ENCODE measurements around the gene TMEM30A.

TMEM30A gene

DNA sequence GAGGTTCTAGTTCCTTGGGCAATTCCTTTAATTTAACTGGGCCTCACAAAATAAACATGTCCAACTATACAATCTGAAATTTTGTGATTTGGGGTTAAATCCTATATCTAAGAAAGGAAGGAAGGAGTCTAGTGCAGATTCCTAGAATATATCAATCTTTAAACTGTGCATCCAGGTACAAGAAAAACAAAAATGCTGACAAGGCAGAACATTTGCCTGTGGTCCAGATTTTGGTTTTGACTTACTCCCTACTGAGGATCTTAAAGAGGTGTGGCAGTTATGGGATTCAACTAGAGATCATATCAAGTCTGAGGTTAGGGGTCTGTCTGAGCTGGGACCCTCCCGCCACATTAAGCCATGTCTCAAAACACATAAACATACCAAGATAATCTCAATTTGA lies 23.3 kb downstream of the TMEM30A start:
- no peak for DNase-seq

DNA sequence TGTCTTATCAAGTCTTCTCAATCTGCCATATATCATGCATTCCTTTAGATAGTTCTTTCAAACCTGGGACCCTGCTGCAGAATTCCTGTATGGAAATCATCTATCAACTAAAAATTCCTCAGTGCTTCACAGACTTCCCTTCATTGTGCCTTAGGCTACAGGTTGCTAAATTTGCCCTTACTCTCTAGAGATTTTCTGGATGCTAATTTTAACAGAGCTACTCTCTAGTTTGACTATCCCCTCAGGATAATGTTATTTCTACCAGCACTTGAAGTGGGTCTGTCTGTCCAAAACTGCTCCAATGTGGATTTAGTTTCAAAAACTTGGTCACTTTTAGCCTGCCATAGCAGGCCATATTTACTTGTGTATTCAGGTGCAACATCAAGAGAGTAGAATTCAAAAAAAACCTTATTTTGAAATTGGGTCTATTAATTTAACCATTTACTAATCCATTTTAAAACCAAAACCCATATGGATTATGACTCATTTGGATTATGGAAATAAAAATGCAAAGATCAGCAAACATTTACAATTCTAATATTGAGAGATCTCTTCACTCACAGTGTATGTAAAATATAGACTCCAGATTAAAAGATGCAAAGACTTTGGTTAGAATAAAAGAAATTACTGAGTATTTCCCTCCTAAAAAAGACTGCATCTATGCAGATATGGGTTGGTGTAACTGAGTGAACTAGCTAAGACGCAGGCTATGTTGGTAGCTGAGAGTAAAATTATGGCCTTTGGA lies 27.1 kb downstream of the TMEM30A start:
- DNase-seq = no peak

DNA sequence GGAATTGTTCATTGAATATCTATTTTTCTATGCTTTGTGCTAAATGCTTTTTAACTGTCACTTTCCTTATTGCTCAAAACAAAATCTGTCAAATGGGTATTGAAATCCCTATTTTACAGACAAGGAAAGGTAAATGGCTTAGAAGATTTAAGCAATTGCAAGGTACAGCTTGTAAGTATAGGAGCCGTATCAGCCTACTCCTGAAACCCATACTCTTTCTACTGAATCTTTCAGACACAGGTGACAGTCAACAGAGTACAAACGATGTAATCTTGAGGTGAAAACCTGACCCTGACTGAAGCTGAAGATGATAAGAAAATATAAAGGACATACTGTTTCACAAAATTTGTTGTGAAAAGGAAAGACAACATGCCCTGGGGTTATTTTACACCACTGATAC lies 34.0 kb downstream of the TMEM30A start:
- DNase-seq = no peak

DNA sequence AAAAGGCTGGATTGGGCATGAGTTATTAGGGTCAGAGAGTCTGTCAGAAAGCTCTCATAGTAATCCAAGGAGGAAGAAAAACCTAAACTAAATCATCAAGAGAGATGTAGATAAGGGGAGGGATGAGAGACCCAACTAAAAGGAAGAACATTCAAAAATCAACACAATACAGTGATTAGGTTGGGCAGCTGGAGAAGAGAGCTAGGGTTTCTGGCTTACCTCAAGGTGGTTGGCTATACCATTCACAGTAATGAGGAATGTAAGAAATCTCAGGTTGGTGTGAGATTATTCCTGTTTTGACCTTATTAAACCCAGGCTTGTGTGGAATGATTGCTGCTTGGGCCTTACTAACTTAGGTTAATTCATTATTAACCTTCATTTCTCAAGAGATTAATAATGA lies 34.8 kb downstream of the TMEM30A start:
- no peak for DNase-seq

DNA sequence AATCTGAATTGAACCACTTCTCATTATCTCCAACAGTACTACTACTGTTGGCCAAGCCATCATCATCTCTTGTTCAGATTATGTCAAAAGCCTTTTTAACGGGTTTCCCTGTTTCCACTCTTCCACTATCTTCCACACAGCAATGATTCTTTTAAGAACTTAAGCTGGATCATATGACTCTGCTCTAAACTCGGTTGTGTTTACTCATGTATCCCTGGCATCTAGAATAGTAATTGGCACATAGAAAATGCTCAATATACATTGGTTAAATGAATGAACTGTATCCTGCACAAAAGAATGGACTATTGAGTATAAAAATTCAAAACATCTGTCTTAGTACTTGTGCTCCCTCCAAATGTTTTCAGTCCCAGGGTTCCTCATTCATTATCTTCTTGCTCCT lies 38.2 kb downstream of the TMEM30A start:
- no peak for DNase-seq

DNA sequence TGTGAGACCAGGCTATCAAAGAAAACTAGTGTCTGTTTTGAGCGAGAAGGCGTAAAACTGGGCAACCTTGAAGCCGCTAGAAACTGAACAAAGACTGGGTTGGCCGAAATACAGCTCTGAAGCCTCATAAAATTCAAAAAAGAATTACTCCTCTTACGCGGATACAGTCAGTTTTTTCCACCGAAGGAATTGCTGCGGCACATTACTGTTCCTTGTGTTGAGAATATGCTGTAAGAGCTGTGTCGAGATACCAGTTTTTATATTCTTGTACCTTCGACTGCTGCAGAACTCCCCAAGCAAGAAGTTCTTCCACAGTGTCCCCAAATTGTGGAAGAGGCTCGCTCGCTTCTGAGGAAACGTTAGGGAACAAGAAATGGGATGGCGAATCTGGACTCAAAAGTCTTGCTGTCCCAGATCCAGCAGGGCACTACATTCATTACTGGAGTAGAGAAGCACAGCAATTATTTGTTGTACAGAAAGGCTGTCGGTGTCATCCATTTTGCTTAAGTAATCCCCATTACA lies 40.5 kb downstream of the TMEM30A start:
- DNase-seq = peak; percentile 31

DNA sequence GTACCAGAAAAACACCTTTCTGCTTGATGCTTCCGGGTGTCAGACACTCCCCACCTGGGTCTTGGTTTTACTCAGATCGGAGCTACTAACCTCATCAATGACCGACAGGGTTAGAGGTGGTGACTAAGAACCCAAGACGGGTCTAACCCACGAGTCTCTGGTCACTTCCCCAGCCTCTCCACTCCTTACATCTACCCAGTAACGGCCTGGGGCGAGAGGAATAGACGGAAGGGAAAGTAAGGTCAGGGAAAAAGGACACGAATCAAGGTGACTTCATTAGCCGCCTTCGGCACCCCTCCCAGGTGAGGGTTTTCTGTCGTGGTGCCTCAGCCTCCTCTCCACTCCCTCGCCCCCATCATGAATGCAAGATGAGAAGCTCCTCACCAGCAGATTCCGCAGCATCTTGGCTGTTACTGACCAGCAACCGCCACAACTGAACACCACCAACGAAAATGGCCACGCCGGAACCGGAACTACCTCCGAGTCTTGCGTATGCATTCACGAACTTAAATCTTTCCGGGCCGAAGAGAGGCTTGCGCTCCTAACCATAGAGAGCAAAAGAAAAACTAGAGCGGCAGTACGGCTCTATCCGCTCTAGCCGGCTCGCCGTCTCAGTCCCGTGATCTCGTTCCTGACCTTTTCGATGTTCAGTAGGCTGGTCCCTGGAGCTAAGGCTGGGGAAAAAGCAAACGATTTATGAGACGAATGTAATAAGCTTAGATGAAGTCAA lies 41.1 kb downstream of the TMEM30A start, which contains the start of gene COX7A2:
Gene COX7A2 (minus strand): TSS at position 469 of the 730 bp plus-strand sequence. CDS start 67 bp downstream, at position 402.
- DNase-seq = peak; percentile 92

DNA sequence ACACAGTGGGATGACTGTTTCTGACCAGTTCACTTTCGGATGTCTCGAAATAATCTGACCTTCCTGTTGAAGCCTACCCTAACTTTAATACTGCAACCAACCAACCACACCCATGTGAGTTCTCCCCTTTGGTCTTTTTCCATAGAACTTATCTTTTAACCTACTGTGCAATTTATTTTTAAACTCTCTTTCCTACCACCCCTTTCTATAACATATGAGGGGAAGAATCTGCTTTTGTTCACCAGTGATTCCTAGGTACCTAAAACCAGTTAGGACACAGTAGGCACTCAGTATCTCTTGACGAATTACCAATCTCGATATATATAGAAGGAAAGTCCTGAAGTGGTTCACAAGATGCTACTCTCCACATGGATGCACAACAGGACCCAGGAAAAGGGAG lies 48.0 kb downstream of the TMEM30A start:
- DNase-seq = no peak

DNA sequence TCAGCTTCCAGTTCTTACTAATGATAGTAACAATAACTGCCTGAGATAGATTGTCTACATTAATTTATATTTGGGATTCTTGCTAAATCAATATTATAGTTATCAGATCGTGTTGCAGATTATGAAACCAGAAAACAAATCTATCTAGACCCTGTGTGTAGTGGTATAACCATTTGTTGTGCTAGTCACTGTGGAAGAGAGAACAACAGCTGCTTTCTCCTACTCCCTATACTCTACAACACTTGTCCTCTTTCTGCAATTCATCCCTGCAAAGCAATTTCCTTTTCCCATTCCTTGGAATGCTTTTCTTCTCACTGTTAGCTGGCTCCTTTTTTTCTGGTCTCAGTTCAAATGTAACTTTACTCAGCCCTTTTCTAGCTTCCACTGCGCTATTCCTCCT lies 49.3 kb downstream of the TMEM30A start:
- DNase-seq = no peak

DNA sequence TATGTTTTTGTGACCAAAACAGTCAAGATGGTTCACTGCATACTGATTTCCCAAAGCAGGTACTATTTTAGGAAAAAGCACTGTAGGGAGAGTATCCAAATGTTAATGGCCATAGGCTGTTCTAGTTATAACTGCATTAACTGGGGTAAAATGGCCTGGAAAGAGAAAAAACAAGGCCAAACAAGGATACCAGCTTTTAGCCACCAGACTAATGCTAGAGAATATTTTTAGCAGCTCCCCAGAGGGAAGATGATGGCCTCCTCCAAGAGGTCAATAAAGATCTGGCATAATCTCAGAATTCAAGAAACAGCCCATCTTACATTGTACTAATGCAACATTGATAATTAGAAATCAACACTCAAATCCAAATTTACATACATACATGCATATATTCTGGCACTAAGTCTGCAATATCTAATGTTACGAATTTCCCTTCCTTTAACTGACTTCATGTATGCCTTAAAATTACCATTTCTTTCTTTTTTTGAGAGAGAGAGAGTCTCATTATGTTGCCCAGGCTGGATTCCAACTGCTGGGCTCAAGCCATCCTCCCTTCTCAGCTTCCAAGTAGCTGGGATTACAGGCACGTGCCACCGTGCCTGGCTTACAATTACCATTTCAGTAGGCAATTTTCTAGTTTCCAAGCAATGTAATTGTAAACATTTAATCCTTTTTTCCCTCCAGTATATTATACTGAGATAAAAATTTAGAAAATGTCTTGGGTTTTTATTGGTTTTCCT lies 50.3 kb downstream of the TMEM30A start:
- peak; percentile 2 for DNase-seq

DNA sequence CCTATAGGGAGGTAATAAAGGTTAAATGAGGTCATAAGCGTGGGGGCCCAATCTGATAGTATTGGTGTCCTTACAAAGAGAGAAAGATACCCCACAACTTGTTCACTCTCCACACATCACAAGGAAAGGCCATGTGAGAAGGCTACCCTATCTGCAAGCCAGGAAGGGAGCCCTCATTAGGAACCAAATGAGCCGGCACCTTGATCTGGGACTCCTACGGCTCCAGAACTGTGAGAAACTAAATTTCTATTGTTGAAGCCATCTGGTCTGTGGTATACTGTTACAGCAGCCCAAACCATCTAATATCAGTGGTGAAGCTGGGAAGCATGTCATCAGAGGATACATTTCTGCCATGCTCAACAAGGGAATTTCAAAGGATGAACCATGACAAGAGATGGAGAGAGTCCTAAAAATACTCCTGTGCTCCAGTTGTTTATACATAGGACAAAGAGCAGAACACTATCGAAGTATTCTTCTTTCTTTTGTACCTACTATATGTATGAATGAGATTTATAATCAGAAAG lies 51.4 kb downstream of the TMEM30A start:
- DNase-seq = no peak

DNA sequence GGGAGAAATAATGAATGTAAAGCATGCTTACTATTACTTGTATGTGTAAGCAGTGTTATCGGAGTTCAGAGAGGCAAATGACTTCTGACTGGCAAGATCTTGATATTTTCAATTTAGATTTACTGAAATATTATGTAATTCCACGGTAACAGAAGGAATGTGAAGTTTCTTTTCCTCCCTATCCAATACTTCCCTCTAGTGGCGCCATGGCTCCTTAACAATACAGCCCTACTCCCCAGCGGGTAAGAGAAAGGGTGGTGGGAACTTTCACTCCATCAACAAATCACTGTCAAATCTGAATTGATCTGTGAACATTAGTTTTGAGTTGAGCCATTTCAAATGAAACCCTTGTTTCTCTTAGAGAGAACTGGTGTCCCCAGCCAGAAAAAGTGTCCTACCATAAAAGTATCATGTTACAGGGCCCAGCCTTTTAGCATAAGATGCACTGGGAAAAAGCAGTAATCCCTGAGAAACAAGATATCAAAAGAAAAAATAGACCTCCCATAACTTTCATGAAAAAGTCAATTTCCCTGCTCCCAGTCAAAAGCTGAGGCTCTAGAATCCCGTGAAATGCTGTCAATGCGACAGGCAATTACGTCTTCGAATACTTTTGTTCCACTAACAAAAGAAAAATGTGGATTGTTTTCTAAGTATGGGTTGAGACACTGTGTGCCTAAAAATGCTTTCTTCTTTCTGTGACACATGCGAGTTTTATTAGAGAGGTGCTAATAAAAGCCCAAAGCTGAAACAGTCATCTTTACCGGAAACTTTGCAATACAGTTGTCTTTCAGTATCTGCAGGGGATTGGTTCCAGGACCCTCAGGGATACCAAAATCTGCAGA lies 53.9 kb downstream of the TMEM30A start:
- DNase-seq = no peak

DNA sequence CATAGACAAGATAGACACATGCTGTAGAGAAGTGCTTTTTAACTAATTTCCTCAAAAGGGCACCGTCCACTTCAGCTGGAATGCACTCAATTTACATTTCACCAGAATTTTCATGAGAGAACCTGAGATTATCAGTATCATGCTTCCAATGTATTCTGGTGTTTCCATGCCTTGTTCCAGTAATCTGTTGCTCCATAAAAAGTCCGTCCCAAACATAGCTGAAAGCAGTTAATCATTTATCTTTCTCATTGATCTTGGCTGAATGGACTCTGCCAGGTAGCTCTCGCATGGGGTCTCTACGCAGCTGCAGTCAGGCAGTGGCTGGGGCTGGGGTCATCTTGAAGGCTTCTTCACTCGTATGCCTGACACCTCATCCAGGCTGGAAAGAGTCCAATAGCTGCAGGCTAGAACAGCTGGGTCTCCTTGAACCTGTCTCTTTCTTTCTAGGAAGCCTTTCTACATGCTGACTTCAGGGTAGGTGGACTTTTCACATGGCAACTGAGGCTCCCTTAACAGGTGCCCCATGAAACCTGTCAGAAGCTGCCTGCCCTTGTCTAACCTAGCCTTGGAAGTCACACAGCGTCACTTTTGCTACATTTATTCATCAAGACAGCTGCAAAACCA lies 60.2 kb downstream of the TMEM30A start:
- DNase-seq = no peak

DNA sequence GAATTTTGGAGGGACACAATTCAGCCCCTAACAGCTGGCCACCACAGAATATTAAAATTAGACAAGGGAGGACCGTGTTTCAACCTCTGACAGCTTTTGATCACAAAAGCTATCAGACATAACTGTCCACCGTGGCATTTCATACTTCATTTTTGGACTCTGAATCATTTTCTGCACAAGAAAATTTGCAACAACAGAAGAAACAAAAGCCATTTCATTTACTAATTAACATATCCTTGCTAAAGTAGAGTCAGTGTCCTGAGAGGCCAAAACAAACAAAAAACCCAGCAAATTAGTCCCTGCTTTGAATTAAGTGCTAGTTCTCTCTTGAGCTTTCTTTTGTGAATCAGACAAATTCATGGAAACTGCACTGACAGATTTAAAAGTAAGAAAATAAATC lies 61.2 kb downstream of the TMEM30A start:
- no peak for DNase-seq

DNA sequence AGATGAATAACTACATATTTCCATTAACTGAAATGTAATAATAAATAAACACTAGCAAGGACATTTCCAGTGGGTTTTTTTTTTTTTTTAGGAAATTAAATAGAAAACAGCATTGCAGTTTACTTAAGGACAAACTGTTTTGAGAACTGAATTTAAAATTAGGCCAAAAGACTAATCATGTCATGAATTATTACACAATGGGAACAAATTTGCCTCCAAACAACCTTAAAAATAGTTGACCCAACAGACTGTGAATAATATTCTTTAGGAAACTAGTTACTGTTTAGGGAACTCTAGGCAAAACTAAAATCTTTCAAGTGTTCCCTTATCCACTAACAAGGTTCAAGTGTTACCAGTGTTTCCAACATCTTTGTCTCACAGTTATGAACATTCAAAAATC lies 62.3 kb downstream of the TMEM30A start:
- no peak for DNase-seq

DNA sequence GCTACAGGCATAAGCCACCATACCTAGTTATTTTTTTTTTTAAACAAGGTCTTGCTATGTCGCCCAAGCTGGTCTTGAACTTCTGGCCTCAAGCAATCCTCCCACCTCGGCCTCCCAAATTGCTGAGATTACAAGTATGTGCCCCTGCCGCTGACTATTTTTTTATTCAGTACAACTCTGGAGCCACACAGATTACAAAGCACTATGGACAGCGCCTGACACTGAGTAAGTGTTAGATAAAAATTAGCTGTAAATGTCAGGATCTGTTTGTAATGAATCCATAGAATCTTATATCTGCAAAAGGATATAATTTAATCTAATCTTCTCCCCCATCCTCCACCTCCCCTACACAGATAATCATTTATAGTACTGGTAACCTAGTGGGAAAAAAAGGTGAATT lies 63.5 kb downstream of the TMEM30A start:
- no peak for DNase-seq

DNA sequence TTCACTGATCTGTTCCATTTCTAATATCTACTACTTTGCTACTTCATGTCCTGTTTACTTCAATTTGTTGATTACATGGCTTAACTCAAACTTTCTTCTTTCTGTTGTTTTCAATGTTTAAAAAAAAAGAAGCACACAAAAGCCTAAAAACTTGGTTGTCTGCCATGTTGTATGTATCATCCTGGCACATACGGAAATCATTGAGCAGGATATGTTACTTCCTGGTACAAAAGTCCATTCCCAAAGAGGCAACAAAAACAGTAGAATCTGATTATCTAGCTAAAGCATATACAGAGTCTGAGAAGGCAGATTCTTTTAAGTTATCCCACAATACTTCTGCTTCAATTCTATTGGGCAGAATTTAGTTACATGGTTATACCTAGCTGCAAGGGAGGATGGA lies 64.2 kb downstream of the TMEM30A start:
- DNase-seq = no peak

DNA sequence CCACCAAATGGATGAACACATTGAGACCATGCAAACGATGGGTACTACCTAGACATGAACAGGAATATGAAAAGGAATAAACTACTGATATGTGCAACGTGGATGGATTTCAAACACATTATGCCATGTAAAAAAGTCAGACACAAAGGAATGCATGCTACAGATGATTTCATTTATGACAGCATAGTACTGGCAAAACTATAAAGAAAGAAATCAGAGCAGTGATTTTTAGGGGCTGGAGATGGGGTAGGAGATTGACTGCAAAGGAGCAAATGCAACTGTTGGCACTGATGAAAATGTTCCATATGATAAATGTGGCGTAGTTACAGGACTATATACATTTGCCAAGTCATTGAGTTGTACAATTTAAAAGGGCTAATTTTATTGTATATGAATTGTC lies 65.3 kb downstream of the TMEM30A start:
- no peak for DNase-seq

DNA sequence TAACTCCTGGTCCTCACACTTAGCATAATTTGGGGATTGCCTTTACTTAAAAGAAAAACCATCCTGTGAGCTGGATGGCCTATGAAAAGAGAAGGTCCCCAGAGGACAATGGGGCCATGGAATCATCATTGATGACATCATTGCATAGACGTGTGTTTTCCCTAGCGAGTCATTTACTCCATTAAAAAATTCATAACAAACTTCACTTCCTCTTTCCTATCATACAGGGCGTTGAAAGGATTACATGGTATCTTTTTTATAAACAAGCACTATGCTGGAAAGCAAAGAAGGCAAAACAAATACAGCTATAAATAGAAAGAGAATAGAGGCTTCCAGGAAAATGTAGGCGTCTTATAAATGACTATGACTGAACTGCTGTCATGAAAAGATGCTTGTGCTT lies 67.4 kb downstream of the TMEM30A start:
- DNase-seq = no peak

DNA sequence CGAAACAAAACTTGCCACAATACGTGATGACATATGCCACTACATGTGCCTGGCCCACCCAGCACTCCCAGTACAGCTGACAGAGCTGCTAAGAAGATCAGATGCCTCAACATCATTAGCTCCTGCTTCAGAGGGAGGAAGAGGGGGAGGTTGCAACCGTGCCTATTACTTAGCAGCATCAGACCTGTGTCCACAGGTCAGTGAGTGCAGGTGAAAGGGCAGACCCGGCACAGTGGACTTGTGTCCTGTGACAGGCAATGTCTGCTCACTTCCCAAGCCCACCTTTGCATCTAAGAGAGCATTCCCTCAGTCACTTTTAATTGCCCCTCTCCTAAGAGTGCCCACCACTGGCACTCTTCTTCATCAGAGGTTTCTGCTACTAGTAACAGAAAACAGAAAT lies 69.3 kb downstream of the TMEM30A start:
- no peak for DNase-seq

DNA sequence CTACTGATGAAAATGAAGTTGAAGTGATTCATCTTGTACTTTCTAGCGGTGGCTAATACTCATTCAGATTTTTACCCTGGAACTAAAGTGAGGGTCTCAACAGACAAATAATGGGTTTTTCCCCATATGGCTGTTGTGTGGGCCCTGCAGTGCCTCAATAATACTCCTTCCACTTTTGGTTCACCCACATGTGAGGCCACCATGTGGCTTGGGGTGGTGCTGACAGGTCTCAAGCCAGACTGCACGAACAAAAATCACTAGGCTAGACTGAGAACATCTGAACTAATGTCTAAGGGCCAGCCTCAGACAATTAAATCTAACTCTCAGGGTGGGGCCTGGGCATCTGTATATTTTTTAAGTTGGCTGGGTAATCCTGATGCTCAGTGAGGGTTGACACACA lies 70.9 kb downstream of the TMEM30A start:
- no peak for DNase-seq

DNA sequence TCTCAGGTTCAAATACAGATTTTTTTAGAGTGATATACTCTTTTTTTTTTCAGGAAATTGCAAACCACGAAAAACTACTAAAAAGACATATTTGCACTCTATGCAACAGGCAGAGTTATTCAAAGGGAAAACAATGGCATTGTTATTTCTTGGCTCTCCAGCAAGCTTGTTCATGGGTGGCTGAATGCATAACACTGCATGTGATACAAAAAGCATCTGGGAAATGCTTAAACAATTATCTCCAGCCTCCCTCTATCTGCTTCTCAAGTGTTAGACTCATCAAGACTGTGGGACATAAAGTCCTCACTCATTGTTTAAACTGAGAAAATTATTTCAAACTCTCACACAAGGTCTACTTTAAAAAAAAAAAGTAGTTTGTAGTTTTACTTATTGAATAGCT lies 71.5 kb downstream of the TMEM30A start:
- DNase-seq = no peak

Data from NCI-H1092 (cell line).